Esophagus (tissue), 2 donors: ENCODE data around the gene CEP70. TPM values are rescaled to one million over a fixed set of nuclear protein-coding genes. Genes with fewer than 3 reads are reported as not detected.
"Not testable (repeated sequence)": the region's sequence is repeated elsewhere in the genome, so short reads cannot be mapped to it uniquely, and the experiment has no call there.

Experiments used
- H3K27ac ChIP-seq, 2 donors: one replicate each; pipeline ENCODE4 v1.5.1; 2013; ENCODE audit warnings: low read depth in 2 of 2, mild to moderate bottlenecking in 2 of 2, inconsistent platforms in 1 of 2, low read length in 1 of 2, moderate library complexity in 1 of 2
- H3K27me3 ChIP-seq, 2 donors: one replicate each; pipeline ENCODE4 v1.6.1; 2013; ENCODE audit warnings: low read length in 2 of 2, control low read depth in 1 of 2, mild to moderate bottlenecking in 1 of 2; ENCODE audit not compliant: insufficient read depth in 2 of 2, control insufficient read depth in 1 of 2
- H3K36me3 ChIP-seq, 2 donors: one replicate each; pipeline ENCODE4 v1.6.1; 2013; ENCODE audit warnings: low read length in 1 of 2; ENCODE audit not compliant: control insufficient read depth in 2 of 2, insufficient read depth in 2 of 2
- H3K4me1 ChIP-seq, 2 donors: one replicate each; pipeline ENCODE4 v1.6.1; 2013; ENCODE audit warnings: low read length in 1 of 2; ENCODE audit not compliant: control insufficient read depth in 2 of 2, insufficient read depth in 2 of 2
- H3K4me3 ChIP-seq, 2 donors: one replicate each; pipeline ENCODE4 v1.5.1; 2013; ENCODE audit warnings: low read length in 2 of 2, mild to moderate bottlenecking in 2 of 2, low read depth in 1 of 2, moderate library complexity in 1 of 2
- H3K9me3 ChIP-seq, 2 donors: one replicate each; pipeline ENCODE4 v1.6.1; 2013; ENCODE audit warnings: mild to moderate bottlenecking in 2 of 2, low read depth in 1 of 2, low read length in 1 of 2, moderate library complexity in 1 of 2; ENCODE audit not compliant: control insufficient read depth in 2 of 2, insufficient read depth in 1 of 2
- WGBS, 2 donors: extraction: QIAGEN DNeasy Blood & Tissue Kit; methylation state at CpG; one replicate each; pipeline ENCODE4 v1.1.7; 2013; 5-methylcytosine and 5-hydroxymethylcytosine counted together
- polyA plus RNA-seq, 2 donors: library from polyadenylated mRNA; stranded (reverse); fragments of 200-250 nt; gene quantifications; one replicate each; pipeline ENCODE4 v1.2.3, GENCODE V29; 2013
- donor health status: healthy with polysubstance abuse.
- donor health status: Bipolar disorder and iron deficiency.

The CEP70 gene
- polyA plus RNA-seq, 2 donors: 7.2 to 8.3 TPM

GRCh38 chr3:138593488-138594149 lies 441 bp downstream of the CEP70 start:
- Histone ChIP-seq H3K9me3 (peaks cover 0 to 3% of the 10 kb centered on the region in 2 donors), H3K27ac (peak overlapping the region; percentile 98 to 99), H3K4me1 (peaks cover 0 to 2% of the 10 kb centered on the region in 2 donors), H3K36me3 (no peaks in the 10 kb centered on the region), H3K4me3 (peak overlapping the region; percentile 78 to 80), H3K27me3 (no peaks in the 10 kb centered on the region)
- WGBS, 2 donors: 5 to 7% methylated on average over 22 of the region's 22 CpGs

GRCh38 chr3:138591392-138591791 lies 2.7 kb downstream of the CEP70 start:
- no peaks in the 10 kb centered on the region for H3K36me3 ChIP-seq
- no peaks in the 10 kb centered on the region for H3K27me3 ChIP-seq
- 53 to 71% methylated on average over 1 of the region's 1 CpG for WGBS, 2 donors
- no peak overlapping the region for H3K4me3 ChIP-seq
- H3K9me3 ChIP-seq: no peaks in the 10 kb centered on the region
- H3K27ac ChIP-seq: no peak overlapping the region
- H3K4me1 ChIP-seq: peaks cover 0 to 2% of the 10 kb centered on the region in 2 donors

GRCh38 chr3:138588445-138588844 lies 5.6 kb downstream of the CEP70 start:
- Histone ChIP-seq H3K9me3 (no peaks in the 10 kb centered on the region), H3K4me1 (peaks cover 0 to 2% of the 10 kb centered on the region in 2 donors), H3K27ac (no peak overlapping the region), H3K36me3 (no peaks in the 10 kb centered on the region), H3K27me3 (no peaks in the 10 kb centered on the region), H3K4me3 (no peak overlapping the region)
- 88 to 90% methylated on average over 5 of the region's 5 CpGs for WGBS, 2 donors

GRCh38 chr3:138587374-138587773 lies 6.7 kb downstream of the CEP70 start:
- Histone ChIP-seq H3K4me3 (no peak overlapping the region), H3K27me3 (no peaks in the 10 kb centered on the region), H3K9me3 (no peaks in the 10 kb centered on the region), H3K36me3 (no peaks in the 10 kb centered on the region), H3K4me1 (no peaks in the 10 kb centered on the region), H3K27ac (no peak overlapping the region)
- WGBS, 2 donors: 100% methylated on average over 1 of the region's 1 CpG

GRCh38 chr3:138578961-138579574 lies 15.0 kb downstream of the CEP70 start:
- Histone ChIP-seq H3K36me3 (no peaks in the 10 kb centered on the region), H3K4me1 (no peaks in the 10 kb centered on the region), H3K27ac (no peak overlapping the region), H3K4me3 (no peak overlapping the region), H3K27me3 (no peaks in the 10 kb centered on the region), H3K9me3 (peaks cover 0 to 2% of the 10 kb centered on the region in 2 donors)
- WGBS, 2 donors: 85 to 88% methylated on average over 6 of the region's 6 CpGs

- Histone ChIP-seq H3K27ac (no peak overlapping the region), H3K36me3 (no peaks in the 10 kb centered on the region), H3K4me1 (no peaks in the 10 kb centered on the region), H3K4me3 (no peak overlapping the region), H3K27me3 (no peaks in the 10 kb centered on the region), H3K9me3 (peaks cover 0 to 4% of the 10 kb centered on the region in 2 donors)
- 68 to 79% methylated on average over 4 of the region's 4 CpGs for WGBS, 2 donors
These were observed 15.9 kb downstream of the CEP70 start for GRCh38 chr3:138578141-138578540.

GRCh38 chr3:138573138-138573537 lies 20.9 kb downstream of the CEP70 start:
- no peak overlapping the region for H3K4me3 ChIP-seq
- 89 to 96% methylated on average over 1 of the region's 1 CpG for WGBS, 2 donors
- peaks cover 0 to 4% of the 10 kb centered on the region in 2 donors for H3K9me3 ChIP-seq
- no peaks in the 10 kb centered on the region for H3K36me3 ChIP-seq
- no peak overlapping the region for H3K27ac ChIP-seq
- H3K27me3 ChIP-seq: no peaks in the 10 kb centered on the region
- no peaks in the 10 kb centered on the region for H3K4me1 ChIP-seq

- not testable (repeated sequence) for H3K4me3 ChIP-seq, H3K36me3 ChIP-seq
- 97 to 98% methylated on average over 8 of the region's 8 CpGs for WGBS, 2 donors
These were observed 24.4 kb downstream of the CEP70 start for GRCh38 chr3:138569624-138570023.

GRCh38 chr3:138569090-138569489 lies 25.0 kb downstream of the CEP70 start:
- H3K27me3 ChIP-seq: no peaks in the 10 kb centered on the region
- peaks cover 0 to 2% of the 10 kb centered on the region in 2 donors for H3K9me3 ChIP-seq
- H3K27ac ChIP-seq: no peak overlapping the region
- H3K36me3 ChIP-seq: no peaks in the 10 kb centered on the region
- WGBS, 2 donors: 80 to 86% methylated on average over 2 of the region's 2 CpGs
- no peak overlapping the region for H3K4me3 ChIP-seq
- no peaks in the 10 kb centered on the region for H3K4me1 ChIP-seq

More at GRCh38 chr3:138569624-138570023, 24.4 kb downstream of the CEP70 start:
- H3K27me3 ChIP-seq, H3K9me3 ChIP-seq, H3K27ac ChIP-seq, H3K4me1 ChIP-seq: not testable (repeated sequence)

- Histone ChIP-seq H3K27me3 (no peaks in the 10 kb centered on the region), H3K9me3 (no peaks in the 10 kb centered on the region), H3K36me3 (no peaks in the 10 kb centered on the region), H3K4me1 (no peaks in the 10 kb centered on the region), H3K27ac (no peak overlapping the region), H3K4me3 (no peak overlapping the region)
These were observed 26.7 kb downstream of the CEP70 start for GRCh38 chr3:138567403-138567802.
